ENCODE measurements around the gene TMA16. TPM values are rescaled to one million over a fixed set of nuclear protein-coding genes. Genes with fewer than 3 reads are reported as not detected.

Gene TMA16
- total and polyA plus RNA-seq, 2 donors (not counting 1 experiment from before 2014, with no cell fraction given) = 6.5 to 40.5 TPM

GRCh38 chr4:163540448-163540847 is 46.0 kb downstream of the TMA16 start:
- H3K4me1 Mint-ChIP-seq = peaks cover 22% of the 10 kb centered on the region
- Histone ChIP-seq H3K79me2 (ENCODE audit: control insufficient read depth, insufficient read depth, low read length) (peaks cover 89% of the 10 kb centered on the region), H3K9me3 (ENCODE audit: control extremely low read depth in 1 of 3, control insufficient read depth in 2 of 3, insufficient read depth in 1 of 3, low read length in 2 of 3) (no peaks in the 10 kb centered on the region), H4K20me1 (ENCODE audit: control insufficient read depth, insufficient read depth, low read length, poor library complexity, severe bottlenecking) (peaks cover 55% of the 10 kb centered on the region), H3K4me2 (replicated peaks; ENCODE audit: low read depth, low read length, poor library complexity, severe bottlenecking) (no peak overlapping the region), H3K4me1 (ENCODE audit: control insufficient read depth in 2 of 2, insufficient read depth in 2 of 2, low read length in 2 of 2) (peaks cover 16 to 19% of the 10 kb centered on the region in 2 donors), H3K27ac (ENCODE audit: low read length in 2 of 2) (peak overlapping the region in 1 of 2 donors; percentile 58), H3K27me3 (replicated peaks in 1 of 4; ENCODE audit: control extremely low read depth in 1 of 4, control insufficient read depth in 3 of 4, insufficient read depth in 4 of 4, low read length in 3 of 4) (no peaks in the 10 kb centered on the region), H3K4me3 (ENCODE audit: control extremely low read depth in 1 of 5, extremely low read depth in 1 of 5, insufficient read depth in 1 of 5, low read depth in 2 of 5, low read length in 4 of 5) (no peak overlapping the region), H2AFZ (ENCODE audit: insufficient read depth, low read depth, low read length, poor library complexity, severe bottlenecking) (no peak overlapping the region), H3K9ac (ENCODE audit: low read length) (no peak overlapping the region), H3K36me3 (replicated peaks in 1 of 2; ENCODE audit: control extremely low read depth in 1 of 2, control insufficient read depth in 1 of 2, extremely low read depth in 1 of 2, insufficient read depth in 2 of 2, low read length in 1 of 2) (peaks cover 3 to 98% of the 10 kb centered on the region in 2 experiments)
- H3K9me3 Mint-ChIP-seq (ENCODE audit: insufficient read depth) = no peaks in the 10 kb centered on the region
- no peak for ATAC-seq (ENCODE audit: low read depth)
- TF ChIP-seq CTCF (IDR thresholded peaks at IDR 0.05) = no peak
- TF ChIP-seq EZH2 (IDR thresholded peaks at IDR 0.05; ENCODE audit: borderline replicate concordance, insufficient read depth, low read depth, low read length, poor library complexity, severe bottlenecking) = no peak
- H3K27ac Mint-ChIP-seq = peak overlapping the region; percentile 70
- ChIA-PET POLR2A (no interaction called here), CTCF (interaction anchor here (0.9 to 6.8 kb wide), 6 partner anchors 8 to 55 kb away, joined by 3 to 63 read pairs (median 8); partner anchors contain the start of gene TMA16)
- 100% methylated on average over 5 of the region's 5 CpGs for WGBS (ENCODE audit: insufficient coverage)
- H3K27me3 Mint-ChIP-seq = no peaks in the 10 kb centered on the region
- no peak overlapping the region for H3K4me3 Mint-ChIP-seq
- no peak for DNase-seq
- intact Hi-C loops (cut with micrococcal nuclease) = loop anchor here (10.0 kb wide), 1 partner anchor 496 kb away; no protein-coding TSS in a partner anchor

- H4K20me1 ChIP-seq (ENCODE audit: control insufficient read depth, insufficient read depth, low read length, poor library complexity, severe bottlenecking) = peaks cover 52% of the 10 kb centered on the region
- no peak overlapping the region for H2AFZ ChIP-seq (ENCODE audit: insufficient read depth, low read depth, low read length, poor library complexity, severe bottlenecking)
- Mint-ChIP-seq H3K4me1 (peaks cover 19% of the 10 kb centered on the region), H3K27me3 (no peaks in the 10 kb centered on the region), H3K9me3 (ENCODE audit: insufficient read depth) (no peaks in the 10 kb centered on the region), H3K27ac (no peak overlapping the region), H3K4me3 (no peak overlapping the region)
- no peak overlapping the region for H3K4me3 ChIP-seq (ENCODE audit: control extremely low read depth in 1 of 5, extremely low read depth in 1 of 5, insufficient read depth in 1 of 5, low read depth in 2 of 5, low read length in 4 of 5)
- WGBS (ENCODE audit: insufficient coverage) = 80% methylated on average over 1 of the region's 3 CpGs
- ATAC-seq (ENCODE audit: low read depth) (no peak), DNase-seq (no peak)
- no peak overlapping the region for H3K9ac ChIP-seq (ENCODE audit: low read length)
- POLR2A ChIA-PET = no interaction called here
- intact Hi-C loops (cut with micrococcal nuclease) = loop anchor here (10.0 kb wide), 1 partner anchor 496 kb away; no protein-coding TSS in a partner anchor
- peak overlapping the region in 1 of 2 donors; percentile 58 for H3K27ac ChIP-seq (ENCODE audit: low read length in 2 of 2)
- no peak for TF ChIP-seq CTCF (IDR thresholded peaks at IDR 0.05)
- no peak for TF ChIP-seq EZH2 (IDR thresholded peaks at IDR 0.05; ENCODE audit: borderline replicate concordance, insufficient read depth, low read depth, low read length, poor library complexity, severe bottlenecking)
- no peaks in the 10 kb centered on the region for H3K9me3 ChIP-seq (ENCODE audit: control extremely low read depth in 1 of 3, control insufficient read depth in 2 of 3, insufficient read depth in 1 of 3, low read length in 2 of 3)
- CTCF ChIA-PET = interaction anchor here (0.9 to 6.8 kb wide), 8 partner anchors 8 to 140 kb away, joined by 3 to 63 read pairs (median 7); partner anchors contain the start of gene TMA16
- peaks cover 17 to 19% of the 10 kb centered on the region in 2 donors for H3K4me1 ChIP-seq (ENCODE audit: control insufficient read depth in 2 of 2, insufficient read depth in 2 of 2, low read length in 2 of 2)
- no peak overlapping the region for H3K4me2 ChIP-seq (replicated peaks; ENCODE audit: low read depth, low read length, poor library complexity, severe bottlenecking)
- H3K27me3 ChIP-seq (replicated peaks in 1 of 4; ENCODE audit: control extremely low read depth in 1 of 4, control insufficient read depth in 3 of 4, insufficient read depth in 4 of 4, low read length in 3 of 4) = no peaks in the 10 kb centered on the region
- H3K79me2 ChIP-seq (ENCODE audit: control insufficient read depth, insufficient read depth, low read length) = peaks cover 93% of the 10 kb centered on the region
- H3K36me3 ChIP-seq (replicated peaks in 1 of 2; ENCODE audit: control extremely low read depth in 1 of 2, control insufficient read depth in 1 of 2, extremely low read depth in 1 of 2, insufficient read depth in 2 of 2, low read length in 1 of 2) = peaks cover 3 to 99% of the 10 kb centered on the region in 2 experiments
These were observed 46.5 kb downstream of the TMA16 start for GRCh38 chr4:163540977-163541376.
